ENCODE data around the gene CDH4.

Gene CDH4

DNA sequence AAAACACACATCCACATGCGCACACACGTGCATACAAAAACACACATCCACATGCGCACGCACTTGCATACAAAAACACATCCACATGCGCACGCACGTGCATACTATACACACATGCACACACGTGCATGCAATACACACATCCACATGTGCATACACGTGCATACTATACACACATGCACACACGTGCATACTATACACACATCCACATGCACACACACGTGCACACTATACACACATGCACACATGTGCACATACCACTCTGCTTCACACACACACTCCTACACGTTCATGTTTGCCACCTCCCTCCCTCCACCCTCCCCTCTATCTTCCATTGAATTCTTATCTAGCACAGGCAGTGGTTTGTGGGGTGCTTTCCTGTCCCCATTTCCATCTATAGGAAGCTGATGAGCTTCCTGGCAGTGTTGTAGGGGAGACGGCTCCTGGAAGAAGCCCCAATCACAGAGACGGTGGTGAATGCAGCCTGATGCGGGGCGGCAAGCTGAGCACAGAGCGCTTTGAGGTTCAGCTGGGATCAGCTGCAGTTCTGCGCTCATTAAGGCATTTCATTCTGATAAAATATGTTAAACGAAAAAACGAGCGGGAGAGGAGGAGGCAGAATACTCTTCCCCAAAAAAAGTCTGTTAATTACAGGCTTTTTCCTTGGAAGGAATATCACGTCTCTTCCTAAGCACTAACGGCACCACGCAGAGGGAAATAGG is 525.9 kb downstream of the CDH4 start:
- no peaks in the 10 kb centered on the region for H3K9me3 ChIP-seq
- H3K4me3 ChIP-seq (ENCODE audit: low read depth in 1 of 2, low read length in 1 of 2): no peak overlapping the region
- H3K27ac ChIP-seq: no peak overlapping the region
- no peaks in the 10 kb centered on the region for H3K27me3 ChIP-seq
- H3K4me1 ChIP-seq (ENCODE audit: control insufficient read depth in 1 of 2, insufficient read depth in 1 of 2, low read depth in 1 of 2, low read length in 1 of 2): no peaks in the 10 kb centered on the region
- TF ChIP-seq, protein P1, sequence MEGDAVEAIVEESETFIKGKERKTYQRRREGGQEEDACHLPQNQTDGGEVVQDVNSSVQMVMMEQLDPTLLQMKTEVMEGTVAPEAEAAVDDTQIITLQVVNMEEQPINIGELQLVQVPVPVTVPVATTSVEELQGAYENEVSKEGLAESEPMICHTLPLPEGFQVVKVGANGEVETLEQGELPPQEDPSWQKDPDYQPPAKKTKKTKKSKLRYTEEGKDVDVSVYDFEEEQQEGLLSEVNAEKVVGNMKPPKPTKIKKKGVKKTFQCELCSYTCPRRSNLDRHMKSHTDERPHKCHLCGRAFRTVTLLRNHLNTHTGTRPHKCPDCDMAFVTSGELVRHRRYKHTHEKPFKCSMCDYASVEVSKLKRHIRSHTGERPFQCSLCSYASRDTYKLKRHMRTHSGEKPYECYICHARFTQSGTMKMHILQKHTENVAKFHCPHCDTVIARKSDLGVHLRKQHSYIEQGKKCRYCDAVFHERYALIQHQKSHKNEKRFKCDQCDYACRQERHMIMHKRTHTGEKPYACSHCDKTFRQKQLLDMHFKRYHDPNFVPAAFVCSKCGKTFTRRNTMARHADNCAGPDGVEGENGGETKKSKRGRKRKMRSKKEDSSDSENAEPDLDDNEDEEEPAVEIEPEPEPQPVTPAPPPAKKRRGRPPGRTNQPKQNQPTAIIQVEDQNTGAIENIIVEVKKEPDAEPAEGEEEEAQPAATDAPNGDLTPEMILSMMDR (IDR thresholded peaks at IDR 0.05): no peak
- H3K36me3 ChIP-seq: no peaks in the 10 kb centered on the region

DNA sequence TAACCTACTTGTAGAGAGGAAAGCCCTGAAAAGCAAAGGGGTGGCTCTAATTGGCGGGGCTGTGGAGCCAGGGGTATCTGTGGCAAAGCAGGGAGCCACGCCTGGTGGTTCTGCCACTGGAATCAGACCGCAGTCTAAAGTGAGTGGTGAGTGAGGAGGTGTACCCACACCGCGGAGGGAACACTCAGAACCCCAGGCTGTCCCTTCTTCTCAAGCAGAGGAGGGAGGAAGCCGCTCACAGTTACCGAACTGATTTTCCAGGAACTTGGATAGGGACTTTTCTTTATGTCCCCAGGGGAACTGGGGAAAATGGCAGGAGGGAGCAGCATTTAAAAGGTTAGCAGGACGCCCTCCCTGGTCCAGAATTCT is 526.4 kb downstream of the CDH4 start:
- TF ChIP-seq, protein P1 (IDR thresholded peaks at IDR 0.05): no peak

DNA sequence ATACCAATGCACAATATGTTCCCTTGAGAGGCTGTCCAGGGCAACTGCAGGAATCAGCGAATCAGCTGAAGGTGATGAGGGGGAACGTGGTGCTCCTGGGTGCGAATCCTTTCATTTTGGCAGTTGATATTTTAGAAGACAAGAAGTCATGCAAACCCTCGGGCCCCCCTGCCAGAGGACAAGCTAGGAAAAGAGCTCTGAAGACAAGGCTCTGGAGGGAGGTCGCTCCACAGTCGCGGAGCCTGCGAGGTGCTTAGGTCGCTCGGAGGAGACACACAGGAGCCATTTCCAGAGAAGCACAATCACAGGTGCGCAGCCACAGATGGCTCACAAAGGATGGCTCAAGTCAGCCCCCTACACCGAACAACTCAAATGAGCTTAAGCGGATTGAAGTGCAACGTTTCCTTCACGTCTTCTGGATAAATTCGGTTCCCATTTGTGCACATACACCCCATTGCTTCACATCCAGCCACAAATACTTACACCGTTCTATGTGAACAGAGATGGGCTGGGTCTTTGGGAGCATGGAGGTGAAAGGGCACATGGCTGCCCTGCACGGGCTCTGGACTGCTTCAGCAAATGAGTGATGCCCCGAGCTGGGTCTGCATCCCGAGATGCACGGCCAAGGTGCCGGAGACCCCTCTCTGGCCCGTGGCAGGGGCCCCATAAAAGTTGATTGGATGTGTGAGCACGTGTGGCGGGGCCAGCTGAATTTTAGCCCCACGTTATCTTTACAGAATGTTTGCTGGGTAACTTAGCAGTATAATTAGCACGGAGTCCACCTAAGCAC is 527.3 kb downstream of the CDH4 start:
- Histone ChIP-seq H3K27ac (no peak overlapping the region), H3K9me3 (no peaks in the 10 kb centered on the region), H3K27me3 (no peaks in the 10 kb centered on the region), H3K36me3 (no peaks in the 10 kb centered on the region), H3K4me1 (ENCODE audit: control insufficient read depth in 1 of 2, insufficient read depth in 1 of 2, low read depth in 1 of 2, low read length in 1 of 2) (no peaks in the 10 kb centered on the region), H3K4me3 (ENCODE audit: low read depth in 1 of 2, low read length in 1 of 2) (no peak overlapping the region)
- TF ChIP-seq, protein P1 (IDR thresholded peaks at IDR 0.05): no peak

More for the DNA sequence above, 526.4 kb downstream of the CDH4 start:
- H3K9me3 ChIP-seq: no peaks in the 10 kb centered on the region
- H3K36me3 ChIP-seq: no peaks in the 10 kb centered on the region
- no peaks in the 10 kb centered on the region for H3K27me3 ChIP-seq
- H3K4me1 ChIP-seq (ENCODE audit: control insufficient read depth in 1 of 2, insufficient read depth in 1 of 2, low read depth in 1 of 2, low read length in 1 of 2): no peaks in the 10 kb centered on the region
- no peak overlapping the region for H3K27ac ChIP-seq
- no peak overlapping the region for H3K4me3 ChIP-seq (ENCODE audit: low read depth in 1 of 2, low read length in 1 of 2)

DNA sequence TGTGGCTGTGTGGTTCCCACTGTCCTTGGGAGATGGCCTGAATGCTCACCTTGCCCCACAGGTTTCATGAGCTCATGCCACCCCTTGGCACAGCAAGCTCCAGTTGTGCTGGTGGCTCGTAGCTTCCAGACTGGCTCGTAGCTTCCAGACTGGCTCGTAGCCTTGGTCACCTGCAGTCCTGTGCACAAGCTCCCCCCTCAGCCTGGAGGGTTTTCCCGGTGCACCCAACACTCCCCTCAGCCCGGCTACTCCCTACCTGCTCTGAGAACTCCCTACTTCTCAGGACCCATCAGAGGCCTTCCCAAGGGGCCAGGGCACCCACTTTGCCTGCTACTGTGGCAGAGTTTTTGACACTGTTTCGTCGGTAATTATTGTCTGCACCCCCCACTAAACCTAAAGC is 528.0 kb downstream of the CDH4 start:
- TF ChIP-seq, protein P1 (IDR thresholded peaks at IDR 0.05): no peak
- no peaks in the 10 kb centered on the region for H3K9me3 ChIP-seq

DNA sequence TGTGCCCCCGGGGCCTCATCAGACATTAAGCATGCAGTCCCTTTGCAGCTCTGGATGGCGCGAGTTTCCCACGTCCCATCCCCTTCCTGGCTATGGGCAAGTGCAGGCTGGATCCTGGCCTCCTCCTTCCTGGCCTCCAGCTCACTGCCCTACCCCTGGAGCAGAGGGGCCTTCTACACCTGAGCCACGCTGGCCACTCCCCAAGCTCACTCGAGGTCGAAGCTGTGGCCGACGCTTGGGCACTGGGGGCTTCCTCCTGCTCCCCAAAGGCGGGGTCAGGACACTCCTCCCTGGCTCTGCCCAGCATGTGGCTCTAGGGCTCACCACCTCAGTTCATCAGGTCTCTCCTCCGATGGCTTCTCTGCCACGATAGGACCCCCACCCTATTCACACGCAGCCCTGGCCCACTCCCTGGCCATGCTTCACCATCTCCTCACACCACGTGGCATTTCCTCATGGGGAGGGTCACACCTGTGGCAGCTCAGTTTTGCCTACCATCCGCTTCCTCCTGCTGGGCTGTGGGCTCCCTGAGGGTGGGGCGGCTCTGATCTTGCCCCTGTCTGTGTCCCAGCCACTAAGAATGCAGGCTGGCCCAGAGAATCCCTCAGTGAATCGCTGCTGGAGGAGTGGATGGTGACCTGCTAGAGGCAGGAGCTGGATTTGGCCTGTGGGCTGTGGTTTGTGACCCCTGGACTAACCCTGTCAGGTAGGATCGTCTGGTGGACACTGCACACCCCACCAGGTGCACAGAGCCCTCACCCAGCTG is 532.9 kb downstream of the CDH4 start:
- Histone ChIP-seq H3K27me3 (no peaks in the 10 kb centered on the region), H3K4me1 (ENCODE audit: control insufficient read depth in 1 of 2, insufficient read depth in 1 of 2, low read depth in 1 of 2, low read length in 1 of 2) (no peaks in the 10 kb centered on the region), H3K4me3 (ENCODE audit: low read depth in 1 of 2, low read length in 1 of 2) (no peak overlapping the region), H3K27ac (no peak overlapping the region), H3K9me3 (no peaks in the 10 kb centered on the region), H3K36me3 (no peaks in the 10 kb centered on the region)
- TF ChIP-seq, protein P1 (IDR thresholded peaks at IDR 0.05): no peak

More for the DNA sequence above, 528.0 kb downstream of the CDH4 start:
- no peaks in the 10 kb centered on the region for H3K36me3 ChIP-seq
- no peaks in the 10 kb centered on the region for H3K27me3 ChIP-seq
- H3K4me3 ChIP-seq (ENCODE audit: low read depth in 1 of 2, low read length in 1 of 2): no peak overlapping the region
- H3K27ac ChIP-seq: no peak overlapping the region
- H3K4me1 ChIP-seq (ENCODE audit: control insufficient read depth in 1 of 2, insufficient read depth in 1 of 2, low read depth in 1 of 2, low read length in 1 of 2): no peaks in the 10 kb centered on the region
